ENCODE data around the gene AKR1D1. TPM values are rescaled to one million over a fixed set of nuclear protein-coding genes. Genes with fewer than 3 reads are reported as not detected.
"Not testable (repeated sequence)": the region's sequence is repeated elsewhere in the genome, so short reads cannot be mapped to it uniquely, and the experiment has no call there.

The AKR1D1 gene
- total RNA-seq = not detected in 2 replicates

- Mint-ChIP-seq H3K36me3 (ENCODE audit: low read depth) (no peaks in the 10 kb centered on the region), H3K4me1 (ENCODE audit: low read depth) (no peaks in the 10 kb centered on the region), H3K27ac (no peak within 1 kb of the TSS), H3K27me3 (ENCODE audit: insufficient read depth) (peaks cover 5% of the 10 kb centered on the region), H3K9me3 (no peaks in the 10 kb centered on the region), H3K4me3 (no peak within 1 kb of the TSS)
- DNase-seq (ENCODE audit: low spot score) = no peak
- intact Hi-C loops (cut with micrococcal nuclease) = no loop called here
These were observed at the start of gene AKR1D1 for GRCh38 chr7:138076196-138076595. Gene AKR1D1, plus strand, starts transcription at chr7:138076459. Its CDS starts 60 bp downstream, at chr7:138076519.

GRCh38 chr7:138027100-138027499 is 49.2 kb upstream of the AKR1D1 start:
- peaks cover 7% of the 10 kb centered on the region for H3K4me1 Mint-ChIP-seq (ENCODE audit: low read depth)
- H3K36me3 Mint-ChIP-seq (ENCODE audit: low read depth) = peaks cover 2% of the 10 kb centered on the region
- peaks cover 16% of the 10 kb centered on the region for H3K9me3 Mint-ChIP-seq
- intact Hi-C loops (cut with micrococcal nuclease) = no loop called here
- no peak overlapping the region for H3K27ac Mint-ChIP-seq
- peaks cover 5% of the 10 kb centered on the region for H3K27me3 Mint-ChIP-seq (ENCODE audit: insufficient read depth)
- no peak overlapping the region for H3K4me3 Mint-ChIP-seq
- no peak for DNase-seq (ENCODE audit: low spot score)

- no peak overlapping the region for H3K4me3 Mint-ChIP-seq
- peaks cover 3% of the 10 kb centered on the region for H3K4me1 Mint-ChIP-seq (ENCODE audit: low read depth)
- no peak overlapping the region for H3K27ac Mint-ChIP-seq
- no peaks in the 10 kb centered on the region for H3K36me3 Mint-ChIP-seq (ENCODE audit: low read depth)
- DNase-seq (ENCODE audit: low spot score) = no peak
- peaks cover 5% of the 10 kb centered on the region for H3K27me3 Mint-ChIP-seq (ENCODE audit: insufficient read depth)
- intact Hi-C loops (cut with micrococcal nuclease) = no loop called here
- peaks cover 10% of the 10 kb centered on the region for H3K9me3 Mint-ChIP-seq
These were observed 47.1 kb upstream of the AKR1D1 start for GRCh38 chr7:138029126-138029525.

- intact Hi-C loops (cut with micrococcal nuclease) = no loop called here
- Mint-ChIP-seq H3K27ac (no peak overlapping the region), H3K36me3 (ENCODE audit: low read depth) (peaks cover 2% of the 10 kb centered on the region), H3K9me3 (peaks cover 13% of the 10 kb centered on the region), H3K4me1 (ENCODE audit: low read depth) (no peaks in the 10 kb centered on the region), H3K27me3 (ENCODE audit: insufficient read depth) (peaks cover 5% of the 10 kb centered on the region), H3K4me3 (no peak overlapping the region)
- no peak for DNase-seq (ENCODE audit: low spot score)
These were observed 46.3 kb upstream of the AKR1D1 start for GRCh38 chr7:138029941-138030340.

- peaks cover 2% of the 10 kb centered on the region for H3K36me3 Mint-ChIP-seq (ENCODE audit: low read depth)
- intact Hi-C loops (cut with micrococcal nuclease) = no loop called here
- H3K4me1 Mint-ChIP-seq (ENCODE audit: low read depth) = no peaks in the 10 kb centered on the region
- H3K27ac Mint-ChIP-seq = no peak overlapping the region
- no peak for DNase-seq (ENCODE audit: low spot score)
- no peak overlapping the region for H3K4me3 Mint-ChIP-seq
- H3K27me3 Mint-ChIP-seq (ENCODE audit: insufficient read depth) = peaks cover 5% of the 10 kb centered on the region
- H3K9me3 Mint-ChIP-seq = peaks cover 8% of the 10 kb centered on the region
These were observed 45.4 kb upstream of the AKR1D1 start for GRCh38 chr7:138030679-138031351.

- H3K36me3 Mint-ChIP-seq (ENCODE audit: low read depth) = peaks cover 2% of the 10 kb centered on the region
- H3K27me3 Mint-ChIP-seq (ENCODE audit: insufficient read depth) = peaks cover 6% of the 10 kb centered on the region
- no peak overlapping the region for H3K4me3 Mint-ChIP-seq
- intact Hi-C loops (cut with micrococcal nuclease) = no loop called here
- DNase-seq (ENCODE audit: low spot score) = no peak
- peaks cover 14% of the 10 kb centered on the region for H3K9me3 Mint-ChIP-seq
- no peaks in the 10 kb centered on the region for H3K4me1 Mint-ChIP-seq (ENCODE audit: low read depth)
- no peak overlapping the region for H3K27ac Mint-ChIP-seq
These were observed 44.1 kb upstream of the AKR1D1 start for GRCh38 chr7:138032186-138032585.

- Mint-ChIP-seq H3K27ac (no peak overlapping the region), H3K36me3 (ENCODE audit: low read depth) (peaks cover 2% of the 10 kb centered on the region), H3K27me3 (ENCODE audit: insufficient read depth) (peaks cover 6% of the 10 kb centered on the region), H3K4me3 (no peak overlapping the region), H3K4me1 (ENCODE audit: low read depth) (no peaks in the 10 kb centered on the region), H3K9me3 (peaks cover 14% of the 10 kb centered on the region)
- DNase-seq (ENCODE audit: low spot score) = no peak
- intact Hi-C loops (cut with micrococcal nuclease) = no loop called here
These were observed 43.5 kb upstream of the AKR1D1 start for GRCh38 chr7:138032770-138033169.

- H3K27ac Mint-ChIP-seq = no peak overlapping the region
- H3K4me3 Mint-ChIP-seq = no peak overlapping the region
- DNase-seq (ENCODE audit: low spot score) = no peak
- no peaks in the 10 kb centered on the region for H3K4me1 Mint-ChIP-seq (ENCODE audit: low read depth)
- intact Hi-C loops (cut with micrococcal nuclease) = no loop called here
- peaks cover 2% of the 10 kb centered on the region for H3K36me3 Mint-ChIP-seq (ENCODE audit: low read depth)
- H3K27me3 Mint-ChIP-seq (ENCODE audit: insufficient read depth) = peaks cover 6% of the 10 kb centered on the region
- peaks cover 14% of the 10 kb centered on the region for H3K9me3 Mint-ChIP-seq
These were observed 43.0 kb upstream of the AKR1D1 start for GRCh38 chr7:138033241-138033640.

GRCh38 chr7:138036135-138036534 is 40.1 kb upstream of the AKR1D1 start:
- Mint-ChIP-seq H3K27ac (no peak overlapping the region), H3K4me1 (ENCODE audit: low read depth) (no peaks in the 10 kb centered on the region), H3K4me3 (no peak overlapping the region), H3K27me3 (ENCODE audit: insufficient read depth) (peaks cover 12% of the 10 kb centered on the region), H3K9me3 (peaks cover 25% of the 10 kb centered on the region), H3K36me3 (ENCODE audit: low read depth) (peaks cover 2% of the 10 kb centered on the region)
- DNase-seq (ENCODE audit: low spot score) = no peak
- intact Hi-C loops (cut with micrococcal nuclease) = no loop called here

- intact Hi-C loops (cut with micrococcal nuclease); DNase-seq (ENCODE audit: low spot score); H3K4me3 Mint-ChIP-seq; H3K27ac Mint-ChIP-seq; H3K36me3 Mint-ChIP-seq (ENCODE audit: low read depth); H3K4me1 Mint-ChIP-seq (ENCODE audit: low read depth): not testable (repeated sequence)
- Mint-ChIP-seq H3K27me3 (ENCODE audit: insufficient read depth) (peaks cover 15% of the 10 kb centered on the region), H3K9me3 (peaks cover 19% of the 10 kb centered on the region)
These were observed 36.2 kb upstream of the AKR1D1 start for GRCh38 chr7:138040063-138040462.

GRCh38 chr7:138044897-138045296 is 31.4 kb upstream of the AKR1D1 start:
- intact Hi-C loops (cut with micrococcal nuclease) = no loop called here
- H3K36me3 Mint-ChIP-seq (ENCODE audit: low read depth) = no peaks in the 10 kb centered on the region
- no peak for DNase-seq (ENCODE audit: low spot score)
- no peaks in the 10 kb centered on the region for H3K9me3 Mint-ChIP-seq
- H3K27ac Mint-ChIP-seq = no peak overlapping the region
- no peak overlapping the region for H3K4me3 Mint-ChIP-seq
- H3K4me1 Mint-ChIP-seq (ENCODE audit: low read depth) = no peaks in the 10 kb centered on the region
- peaks cover 9% of the 10 kb centered on the region for H3K27me3 Mint-ChIP-seq (ENCODE audit: insufficient read depth)

GRCh38 chr7:138047907-138048306 is 28.4 kb upstream of the AKR1D1 start:
- Mint-ChIP-seq H3K4me1 (ENCODE audit: low read depth) (no peaks in the 10 kb centered on the region), H3K27me3 (ENCODE audit: insufficient read depth) (peaks cover 5% of the 10 kb centered on the region), H3K4me3 (no peak overlapping the region), H3K36me3 (ENCODE audit: low read depth) (no peaks in the 10 kb centered on the region), H3K27ac (no peak overlapping the region), H3K9me3 (peaks cover 11% of the 10 kb centered on the region)
- intact Hi-C loops (cut with micrococcal nuclease) = no loop called here
- no peak for DNase-seq (ENCODE audit: low spot score)

GRCh38 chr7:138049505-138050116 is 26.6 kb upstream of the AKR1D1 start:
- Mint-ChIP-seq H3K4me1 (ENCODE audit: low read depth) (no peaks in the 10 kb centered on the region), H3K27ac (no peak overlapping the region), H3K9me3 (peaks cover 11% of the 10 kb centered on the region), H3K4me3 (no peak overlapping the region), H3K27me3 (ENCODE audit: insufficient read depth) (peaks cover 3% of the 10 kb centered on the region), H3K36me3 (ENCODE audit: low read depth) (no peaks in the 10 kb centered on the region)
- DNase-seq (ENCODE audit: low spot score) = no peak
- intact Hi-C loops (cut with micrococcal nuclease) = no loop called here
